Astrocyte of the spinal cord (primary cell): ENCODE results near the gene SEMA3E.

Experiments
- DNase-seq: peaks from one replicate; pipeline ENCODE4 v3.0.0; 2011; ENCODE audit warnings: low read depth, low spot score
- H3K4me3 ChIP-seq: 2 replicates; pipeline ENCODE4 v1.5.1; 2011; ENCODE audit warnings: low read depth, mild to moderate bottlenecking, low read length, moderate library complexity
- CTCF ChIP-seq: IDR thresholded peaks from 2 replicates; pipeline ENCODE4 v1.5.1; 2012; ENCODE audit warnings: low read depth, mild to moderate bottlenecking, low read length, inconsistent platforms
- in situ Hi-C: cut with HindIII; loops from 2 replicates; pipeline ENCODE4 v1.10.0; 2017; ENCODE audit warnings: low sequenced_read_pairs

Gene SEMA3E

GRCh38 chr7:83321011-83321410 lies 327.9 kb downstream of the SEMA3E start:
- in situ Hi-C loops: no loop called here
- TF ChIP-seq CTCF: no peak
- no peak overlapping the region for H3K4me3 ChIP-seq
- DNase-seq: no peak

- no peak for TF ChIP-seq CTCF
- H3K4me3 ChIP-seq: no peak overlapping the region
- no peak for DNase-seq
- in situ Hi-C loops: no loop called here
Measured at GRCh38 chr7:83313931-83314330, 335.0 kb downstream of the SEMA3E start.
